GM21529 (cell line): Measurements from ENCODE around the gene TNMD.

Source experiments
- ATAC-seq: cut with Tn5 transposase; IDR thresholded peaks from one replicate; pipeline ENCODE4 v1.9.1; 2021; ENCODE audit not compliant: unreplicated experiment

TNMD gene

GRCh38 chrX:100643956-100644860 lies 59.5 kb downstream of the TNMD start, which contains the start of gene SRPX2:
TSS of gene SRPX2 (plus strand) at chrX:100644199. CDS start at chrX:100646323, 2,124 bp downstream.
- peak; percentile 68 for ATAC-seq

GRCh38 chrX:100645106-100645505 lies 60.4 kb downstream of the TNMD start:
- ATAC-seq, result no peak

GRCh38 chrX:100647095-100647494 lies 62.4 kb downstream of the TNMD start:
- ATAC-seq, result no peak

GRCh38 chrX:100647739-100648138 lies 63.0 kb downstream of the TNMD start:
- no peak for ATAC-seq

- no peak for ATAC-seq
These were observed 64.0 kb downstream of the TNMD start for GRCh38 chrX:100648458-100649417.
